Stimulated activated naive B cell treated with anti-CD40 and anti-IgM and Interleukin-4, amounts not matched to agents 10 μg/mL and 1 μg/mL and 100 μg/mL, for 72 hours (primary cell): ENCODE measurements around the gene GYS1.
"Not testable (repeated sequence)": the region's sequence is repeated elsewhere in the genome, so short reads cannot be mapped to it uniquely, and the experiment has no call there.

Source experiments
- ATAC-seq, 2 donors: fragments of 150-1000 bp; cut with Tn5 transposase; replicated peaks; 2 replicates each; pipeline ENCODE4 v1.10.0; 2021; ENCODE audit warnings: moderate library complexity in 1 of 2
- DNase-seq: peaks from one replicate; pipeline ENCODE4 v3.0.0; 2021
- H3K27ac Mint-ChIP-seq: one replicate; pipeline ENCODE4 v1.8.0; 2022; ENCODE audit warnings: mild to moderate bottlenecking, mixed read lengths
- H3K27me3 Mint-ChIP-seq, 2 donors: one replicate each; pipeline ENCODE4 v1.8.0; 2022; ENCODE audit warnings: mixed read lengths in 2 of 2
- H3K36me3 Mint-ChIP-seq, 2 donors: one replicate each; pipeline ENCODE4 v1.8.0; 2022; ENCODE audit warnings: mixed read lengths in 2 of 2, mild to moderate bottlenecking in 1 of 2
- H3K4me1 Mint-ChIP-seq, 2 donors: one replicate each; pipeline ENCODE4 v1.8.0; 2022; ENCODE audit warnings: mixed read lengths in 2 of 2, mild to moderate bottlenecking in 1 of 2
- H3K4me3 Mint-ChIP-seq, 2 donors: one replicate each; pipeline ENCODE4 v1.8.0; 2022; ENCODE audit warnings: mild to moderate bottlenecking in 2 of 2, mixed read lengths in 2 of 2, moderate library complexity in 1 of 2
- H3K9me3 Mint-ChIP-seq, 2 donors: one replicate each; pipeline ENCODE4 v1.8.0; 2022; ENCODE audit warnings: mixed read lengths in 2 of 2, mild to moderate bottlenecking in 1 of 2

GYS1 gene

DNA sequence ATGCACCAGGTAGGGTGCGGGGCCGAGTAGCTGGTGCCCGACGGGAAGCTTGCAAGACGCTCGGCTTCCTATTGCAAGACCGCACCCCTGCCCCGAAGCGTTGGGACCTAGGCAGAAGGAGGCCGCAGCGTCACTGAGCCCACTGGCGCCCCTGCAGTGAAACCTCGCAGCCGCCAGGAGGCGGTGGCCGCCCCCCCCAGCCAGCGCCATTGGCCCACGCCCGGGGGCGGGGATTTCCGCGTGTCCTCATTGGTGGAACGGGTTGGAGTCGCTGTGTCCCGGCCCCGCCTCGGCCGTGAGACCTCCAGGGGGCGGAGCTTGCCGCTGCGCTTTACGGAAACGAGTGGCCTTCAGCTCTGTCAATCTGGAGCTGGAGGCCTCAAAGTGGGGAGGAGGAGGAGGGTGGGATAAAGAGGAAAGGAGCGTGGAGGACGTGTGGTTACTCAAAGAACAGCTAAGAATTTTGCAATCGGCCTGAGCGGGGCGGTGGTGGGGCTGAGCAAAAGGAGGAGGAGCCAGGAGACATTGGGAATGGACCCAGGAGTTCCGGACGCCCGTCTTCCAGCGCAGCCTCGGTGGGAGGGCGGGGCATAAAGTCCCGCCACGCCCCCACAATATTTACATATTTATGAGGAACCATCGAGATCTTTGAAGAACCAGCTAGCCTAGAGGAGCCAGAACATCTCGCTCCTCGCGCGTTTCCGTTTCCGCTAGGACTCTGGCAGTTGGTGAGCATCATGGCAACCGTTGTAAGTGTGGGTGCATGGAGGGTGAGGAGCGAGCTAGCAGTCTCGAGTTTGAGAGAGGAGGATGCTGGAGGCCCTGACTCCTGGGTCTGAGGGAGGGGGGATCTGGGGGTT lies at the start of gene GYS1, which contains the start of gene RUVBL2:
TSS of gene GYS1 (minus strand) at position 135 of the 860 bp plus-strand sequence. CDS start 197 bp downstream, outside the sequence.
TSS of gene RUVBL2 (plus strand) at position 713 of the 860 bp plus-strand sequence. CDS start at position 738, 25 bp downstream.
- peak within 1 kb of the TSS; percentile 90 to 92 for H3K4me3 Mint-ChIP-seq
- peaks cover 34 to 67% of the 10 kb centered on the region in 2 donors for H3K4me1 Mint-ChIP-seq

GRCh38 chr19:49042666-49043065 lies 49.6 kb upstream of the GYS1 start:
- ATAC-seq, H3K36me3 Mint-ChIP-seq, DNase-seq, H3K4me1 Mint-ChIP-seq, H3K4me3 Mint-ChIP-seq, H3K27ac Mint-ChIP-seq, H3K9me3 Mint-ChIP-seq: not testable (repeated sequence)
- peaks cover 8 to 10% of the 10 kb centered on the region in 2 donors for H3K27me3 Mint-ChIP-seq

More for the DNA sequence above, at the start of gene GYS1, which contains the start of gene RUVBL2:
- DNase-seq (peak; percentile 99), ATAC-seq (peak; percentile 94)
- Mint-ChIP-seq H3K36me3 (peaks cover 42 to 57% of the 10 kb centered on the region in 2 donors), H3K27me3 (no peaks in the 10 kb centered on the region), H3K9me3 (no peaks in the 10 kb centered on the region), H3K27ac (peak within 1 kb of the TSS; percentile 93)

GRCh38 chr19:49042177-49042576 lies 49.1 kb upstream of the GYS1 start:
- Mint-ChIP-seq H3K4me3 (no peak overlapping the region), H3K27me3 (peaks cover 8 to 10% of the 10 kb centered on the region in 2 donors), H3K36me3 (no peaks in the 10 kb centered on the region), H3K4me1 (no peaks in the 10 kb centered on the region), H3K27ac (no peak overlapping the region), H3K9me3 (no peaks in the 10 kb centered on the region)
- DNase-seq (no peak), ATAC-seq (no peak)

- H3K36me3 Mint-ChIP-seq, H3K27ac Mint-ChIP-seq, H3K4me1 Mint-ChIP-seq, H3K4me3 Mint-ChIP-seq, ATAC-seq, DNase-seq, H3K9me3 Mint-ChIP-seq: not testable (repeated sequence)
- peaks cover 16 to 22% of the 10 kb centered on the region in 2 donors for H3K27me3 Mint-ChIP-seq
These were observed 46.6 kb upstream of the GYS1 start for GRCh38 chr19:49039736-49040135.

- ATAC-seq, H3K9me3 Mint-ChIP-seq, H3K27ac Mint-ChIP-seq, H3K4me1 Mint-ChIP-seq, H3K4me3 Mint-ChIP-seq, DNase-seq, H3K36me3 Mint-ChIP-seq: not testable (repeated sequence)
- peaks cover 18 to 27% of the 10 kb centered on the region in 2 donors for H3K27me3 Mint-ChIP-seq
These were observed 45.6 kb upstream of the GYS1 start for GRCh38 chr19:49038557-49039276.

DNA sequence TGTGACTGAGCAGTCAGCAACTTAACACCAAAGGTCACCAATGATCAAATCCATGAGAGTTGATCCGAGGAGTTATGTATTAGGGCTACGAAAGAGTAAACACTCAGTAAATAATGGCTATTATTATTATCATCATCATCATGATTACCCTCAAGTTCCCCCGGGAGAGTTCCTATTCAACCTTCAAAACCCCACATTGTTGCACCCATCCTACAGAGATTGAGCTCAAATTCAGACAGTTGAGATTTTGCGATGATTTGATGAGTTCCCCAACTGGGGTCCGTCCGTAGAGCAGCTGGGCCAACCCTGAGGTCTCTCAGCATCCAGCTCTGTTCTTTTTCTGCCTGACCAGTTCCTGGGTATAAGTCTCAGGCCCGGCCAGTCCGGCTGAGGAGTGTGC lies 45.0 kb upstream of the GYS1 start:
- not testable (repeated sequence) for H3K9me3 Mint-ChIP-seq, H3K4me1 Mint-ChIP-seq, H3K27ac Mint-ChIP-seq, ATAC-seq, DNase-seq, H3K4me3 Mint-ChIP-seq, H3K36me3 Mint-ChIP-seq
- peaks cover 18 to 26% of the 10 kb centered on the region in 2 donors for H3K27me3 Mint-ChIP-seq

DNA sequence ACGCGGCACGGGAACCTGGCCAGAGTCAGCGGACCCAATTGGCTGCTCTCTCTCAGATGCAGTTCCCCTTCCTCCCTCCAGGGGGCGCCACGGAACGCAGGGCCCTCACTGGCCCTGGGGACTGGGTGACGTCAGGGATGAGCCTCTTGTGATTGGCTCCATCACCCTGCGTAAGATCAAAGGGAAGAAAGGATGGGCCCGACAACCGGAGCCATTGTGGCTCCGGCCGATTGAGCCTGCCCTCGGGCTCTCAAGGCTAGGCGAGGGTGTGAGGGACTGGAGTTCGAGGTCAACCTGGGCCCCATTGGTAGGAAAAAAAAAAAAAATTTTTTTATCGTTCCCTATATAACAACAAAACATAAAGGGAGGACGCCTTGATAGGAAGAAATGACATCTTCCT lies 43.7 kb upstream of the GYS1 start, which contains the start of gene CGB1:
TSS of gene CGB1 (minus strand) at position 81 of the 400 bp plus-strand sequence. CDS start 184 bp downstream, outside the sequence.
- ATAC-seq, result peak; percentile 23 to 34
- not testable (repeated sequence) for DNase-seq, H3K9me3 Mint-ChIP-seq, H3K36me3 Mint-ChIP-seq, H3K4me3 Mint-ChIP-seq, H3K27ac Mint-ChIP-seq, H3K4me1 Mint-ChIP-seq
- H3K27me3 Mint-ChIP-seq, result peaks cover 14 to 22% of the 10 kb centered on the region in 2 donors

DNA sequence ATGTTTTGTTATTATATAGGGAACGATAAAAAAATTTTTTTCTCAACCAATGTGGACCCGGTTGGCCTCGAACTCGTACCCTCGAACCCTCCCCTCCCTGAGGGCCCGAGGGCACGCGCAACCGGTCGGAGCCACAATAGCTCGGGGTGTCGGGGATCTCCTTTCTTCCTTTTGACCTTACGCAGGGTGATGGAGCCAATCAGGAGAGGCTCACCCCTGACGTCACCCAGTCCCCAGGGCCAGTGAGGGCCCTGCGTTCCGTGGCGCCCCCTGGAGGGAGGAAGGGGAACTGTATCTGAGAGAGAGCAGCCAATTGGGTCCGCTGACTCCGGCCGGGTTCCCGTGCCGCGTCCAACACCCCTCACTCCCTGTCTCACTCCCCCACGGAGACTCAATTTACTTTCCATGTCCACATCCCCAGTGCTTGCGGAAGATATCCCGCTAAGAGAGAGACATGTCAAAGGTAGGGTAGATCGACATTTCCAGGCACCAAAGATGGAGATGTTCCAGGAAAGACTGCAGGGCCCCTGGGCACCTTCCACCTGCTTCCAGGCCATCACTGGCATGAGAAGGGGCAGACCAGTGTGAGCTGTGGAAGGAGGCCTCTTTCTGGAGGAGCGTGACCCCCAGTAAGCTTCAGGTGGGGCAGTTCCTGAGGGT lies 38.7 kb upstream of the GYS1 start, which contains the start of gene CGB2:
TSS of gene CGB2 (plus strand) at position 249 of the 660 bp plus-strand sequence. CDS start at position 455, 206 bp downstream.
- ATAC-seq (peak; percentile 59 to 64), DNase-seq (peak; percentile 54)
- H3K27ac Mint-ChIP-seq, result peak within 1 kb of the TSS; percentile 86
- H3K27me3 Mint-ChIP-seq, result peaks cover 17 to 42% of the 10 kb centered on the region in 2 donors
- H3K4me3 Mint-ChIP-seq, result peak within 1 kb of the TSS; percentile 25 to 39
- H3K36me3 Mint-ChIP-seq, H3K4me1 Mint-ChIP-seq, H3K9me3 Mint-ChIP-seq: not testable (repeated sequence)

DNA sequence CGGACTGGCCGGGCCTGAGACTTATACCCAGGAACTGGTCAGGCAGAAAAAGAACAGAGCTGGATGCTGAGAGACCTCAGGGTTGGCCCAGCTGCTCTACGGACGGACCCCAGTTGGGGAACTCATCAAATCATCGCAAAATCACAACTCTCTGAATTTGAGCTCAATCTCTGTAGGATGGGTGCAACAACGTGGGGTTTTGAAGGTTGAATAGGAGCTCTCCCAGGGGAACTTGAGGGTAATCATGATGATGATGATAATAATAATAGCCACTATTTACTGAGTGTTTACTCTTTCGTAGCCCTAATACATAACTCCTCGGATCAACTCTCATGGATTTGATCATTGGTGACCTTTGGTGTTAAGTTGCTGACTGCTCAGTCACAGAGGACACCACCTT lies 37.2 kb upstream of the GYS1 start:
- H3K27me3 Mint-ChIP-seq, result peaks cover 11 to 39% of the 10 kb centered on the region in 2 donors
- not testable (repeated sequence) for H3K4me3 Mint-ChIP-seq, H3K9me3 Mint-ChIP-seq, H3K36me3 Mint-ChIP-seq, DNase-seq, H3K4me1 Mint-ChIP-seq, ATAC-seq, H3K27ac Mint-ChIP-seq

- H3K27ac Mint-ChIP-seq, H3K36me3 Mint-ChIP-seq, ATAC-seq, H3K4me1 Mint-ChIP-seq, H3K4me3 Mint-ChIP-seq, H3K9me3 Mint-ChIP-seq, DNase-seq: not testable (repeated sequence)
- peaks cover 9 to 37% of the 10 kb centered on the region in 2 donors for H3K27me3 Mint-ChIP-seq
These were observed 36.6 kb upstream of the GYS1 start for GRCh38 chr19:49029749-49030148.

GRCh38 chr19:49028686-49029085 lies 35.6 kb upstream of the GYS1 start:
- H3K36me3 Mint-ChIP-seq, H3K4me3 Mint-ChIP-seq, DNase-seq, ATAC-seq, H3K4me1 Mint-ChIP-seq, H3K27ac Mint-ChIP-seq, H3K9me3 Mint-ChIP-seq: not testable (repeated sequence)
- peaks cover 7 to 32% of the 10 kb centered on the region in 2 donors for H3K27me3 Mint-ChIP-seq

DNA sequence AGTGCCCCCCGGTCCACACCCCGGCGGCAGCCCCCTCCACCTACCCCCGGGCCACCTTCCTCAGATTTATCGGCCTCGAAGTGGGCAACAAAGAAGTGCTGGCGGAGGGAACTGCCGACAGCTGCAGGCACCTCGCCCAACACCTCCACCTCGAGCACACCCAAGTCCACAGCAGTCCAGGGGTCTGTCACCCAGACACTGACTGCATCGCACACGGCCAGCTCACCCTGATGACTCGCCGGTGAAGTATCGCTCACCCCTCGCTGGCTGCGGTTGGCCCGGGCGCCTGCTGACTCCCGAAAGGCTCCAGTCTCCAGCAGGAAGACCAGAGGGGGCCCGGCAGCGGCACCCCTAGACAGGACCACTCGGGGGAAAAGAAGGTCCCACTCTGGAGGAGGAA lies 32.5 kb upstream of the GYS1 start:
- not testable (repeated sequence) for H3K27ac Mint-ChIP-seq, H3K9me3 Mint-ChIP-seq, ATAC-seq, H3K4me3 Mint-ChIP-seq, DNase-seq, H3K4me1 Mint-ChIP-seq, H3K36me3 Mint-ChIP-seq
- H3K27me3 Mint-ChIP-seq, result peaks cover 0 to 18% of the 10 kb centered on the region in 2 donors

- H3K9me3 Mint-ChIP-seq, ATAC-seq, H3K4me3 Mint-ChIP-seq, DNase-seq, H3K36me3 Mint-ChIP-seq, H3K27ac Mint-ChIP-seq: not testable (repeated sequence)
- Mint-ChIP-seq H3K4me1 (peaks cover 11 to 13% of the 10 kb centered on the region in 2 donors), H3K27me3 (peaks cover 0 to 18% of the 10 kb centered on the region in 2 donors)
These were observed 32.0 kb upstream of the GYS1 start for GRCh38 chr19:49025088-49025487.

DNA sequence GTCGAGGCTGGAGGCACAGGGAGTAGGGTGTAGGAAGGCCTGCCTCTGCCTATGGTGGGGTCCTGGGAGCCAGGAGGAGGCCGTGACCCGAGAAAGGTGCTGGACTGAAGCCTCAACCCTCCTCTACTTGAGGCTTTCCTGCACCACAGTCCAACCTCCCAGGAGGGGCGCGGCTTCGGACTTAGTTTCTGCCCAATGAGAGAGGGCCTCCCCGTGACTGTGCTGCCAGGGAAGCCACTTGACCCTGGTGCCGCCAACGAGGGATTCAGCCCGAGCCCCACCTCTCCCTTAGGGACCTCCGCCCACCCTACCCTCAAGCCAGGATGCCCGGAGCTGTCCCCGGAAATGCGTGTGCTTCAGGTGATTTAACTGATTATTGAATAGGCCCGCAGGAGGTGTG lies 31.1 kb upstream of the GYS1 start, which contains the start of gene CGB3:
TSS of gene CGB3 (minus strand) at position 101 of the 400 bp plus-strand sequence. CDS start 362 bp downstream, outside the sequence.
- Mint-ChIP-seq H3K4me1 (peaks cover 13 to 21% of the 10 kb centered on the region in 2 donors), H3K27me3 (peaks cover 2 to 19% of the 10 kb centered on the region in 2 donors)
- not testable (repeated sequence) for H3K4me3 Mint-ChIP-seq, H3K27ac Mint-ChIP-seq, DNase-seq, H3K36me3 Mint-ChIP-seq, H3K9me3 Mint-ChIP-seq, ATAC-seq
